ENCODE data around the gene ZBTB34. TPM values are rescaled to one million over a fixed set of nuclear protein-coding genes. Genes with fewer than 3 reads are reported as not detected.

The ZBTB34 gene
- total and polyA plus RNA-seq, 2 of the 4 experiments (the other 2 are of a cell fraction), result 2.7 to 3.1 TPM

DNA sequence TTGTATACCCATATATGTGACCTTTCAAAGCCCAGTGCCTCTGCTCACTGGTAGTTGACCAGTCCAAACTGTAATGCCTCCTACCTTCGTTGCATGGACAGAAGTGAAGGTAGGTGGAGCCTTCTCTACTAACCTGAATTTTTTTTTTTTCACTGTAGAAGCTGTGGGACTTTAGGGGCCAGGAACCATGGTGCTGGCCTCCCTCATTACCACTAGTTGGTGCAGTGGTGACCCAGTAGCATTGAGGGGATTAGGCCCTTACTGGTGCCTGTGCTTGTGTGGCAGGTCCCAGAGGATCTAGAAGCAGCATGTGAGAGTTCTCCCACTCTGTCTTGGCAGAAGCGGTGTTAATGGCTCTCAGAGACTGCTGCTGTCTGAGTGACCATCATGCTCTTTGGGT is 56.5 kb downstream of the ZBTB34 start:
- no peak for ATAC-seq (ENCODE audit: low read depth)
- Histone ChIP-seq H4K20me1 (ENCODE audit: insufficient read depth, low read length) (no peaks in the 10 kb centered on the region), H3K9ac (ENCODE audit: low read depth, low read length) (no peak overlapping the region), H3K27me3 (ENCODE audit: control insufficient read depth, insufficient read depth, low read length) (peaks cover 3% of the 10 kb centered on the region; the same call in 1 of the 2 replicates), H3K14ac (replicated peaks; ENCODE audit: low read depth, low read length) (no peak overlapping the region), H2AK9ac (replicated peaks; ENCODE audit: low read depth, low read length, poor library complexity) (no peak overlapping the region), H4K8ac (ENCODE audit: low read depth in 2 of 2, low read length in 2 of 2) (no peak overlapping the region), H3K4me2 (ENCODE audit: low read depth, low read length) (no peak overlapping the region), H2BK120ac (ENCODE audit: low read depth, low read length) (no peak overlapping the region), H3K23ac (ENCODE audit: low read depth, low read length) (no peak overlapping the region), H3K56ac (ENCODE audit: extremely low read depth, insufficient read depth, low read length) (no peak overlapping the region), H3K4ac (ENCODE audit: low read depth, low read length) (no peak overlapping the region), H3K27ac (ENCODE audit: insufficient read depth, low read length) (no peak overlapping the region), H2AK5ac (ENCODE audit: low read depth, low read length) (no peak overlapping the region), H3K9me1 (ENCODE audit: insufficient read depth, low read length) (peaks cover 10% of the 10 kb centered on the region; the same call in 1 of the 2 replicates), H3K9me3 (ENCODE audit: control insufficient read depth, insufficient read depth, low read length) (no peaks in the 10 kb centered on the region), H3K4me3 (ENCODE audit: insufficient read depth, low read depth, low read length) (no peak overlapping the region), H3K18ac (ENCODE audit: low read depth, low read length) (no peak overlapping the region), H2BK20ac (ENCODE audit: low read depth, low read length) (no peak overlapping the region), H4K91ac (ENCODE audit: insufficient read depth, low read depth, low read length) (no peak overlapping the region), H2BK5ac (ENCODE audit: low read depth, low read length, poor library complexity, severe bottlenecking) (no peak overlapping the region), H3K36me3 (ENCODE audit: control insufficient read depth, insufficient read depth, low read length) (no peaks in the 10 kb centered on the region), H3K4me1 (ENCODE audit: control insufficient read depth, insufficient read depth, low read length) (peaks cover 10% of the 10 kb centered on the region; the same call in 1 of the 2 replicates), H2AFZ (replicated peaks; ENCODE audit: low read length, poor library complexity) (no peak overlapping the region), H4K5ac (ENCODE audit: low read depth, low read length) (no peak overlapping the region), H2BK15ac (ENCODE audit: low read depth, low read length) (no peak overlapping the region), H3K79me1 (ENCODE audit: low read depth in 1 of 2, low read length in 2 of 2) (no peaks in the 10 kb centered on the region)
- ChIA-PET CTCF (interaction anchor here (1.7 kb wide), 1 partner anchor 19 kb away, joined by 3 read pairs; no protein-coding TSS in a partner anchor), POLR2A (ENCODE audit: unreplicated experiment) (interaction anchor here (0.6 kb wide), 1 partner anchor 438 kb away, joined by 3 read pairs; no protein-coding TSS in a partner anchor)
- in situ Hi-C loops (cut with MboI; ENCODE audit: low sequenced_read_pairs) (no loop called here), dilution Hi-C loops (cut with HindIII; ENCODE audit: low sequenced_read_pairs, unreplicated experiment) (no loop called here), intact Hi-C loops (cut with micrococcal nuclease) (no loop called here)
- BruUV-seq (replicated peaks), result no TSS peak
- TF ChIP-seq POLR2A (IDR thresholded peaks at IDR 0.05; ENCODE audit: low read depth, low read length) (no peak), BHLHE40 (IDR thresholded peaks at IDR 0.05; ENCODE audit: low read depth, low read length) (no peak), MAFK (IDR thresholded peaks at IDR 0.05; ENCODE audit: low read depth, low read length) (no peak), NFE2L2 (IDR thresholded peaks at IDR 0.05; ENCODE audit: low read depth, low read length) (no peak), CHD1 (IDR thresholded peaks at IDR 0.05; ENCODE audit: low read depth, low read length) (no peak), MXI1 (IDR thresholded peaks at IDR 0.05; ENCODE audit: borderline replicate concordance, low read depth, low read length) (no peak), RAD21 (IDR thresholded peaks at IDR 0.05; ENCODE audit: low read length) (no peak), RCOR1 (IDR thresholded peaks at IDR 0.05; ENCODE audit: insufficient replicate concordance, low read length) (no peak), SMC3 (IDR thresholded peaks at IDR 0.05; ENCODE audit: low read depth, low read length) (no peak), RFX5 (IDR thresholded peaks at IDR 0.05; ENCODE audit: low read depth, low read length) (no peak), MAZ (IDR thresholded peaks at IDR 0.05; ENCODE audit: borderline replicate concordance, low read depth, low read length) (no peak), FOS (IDR thresholded peaks at IDR 0.05; ENCODE audit: low read depth, low read length) (no peak), CEBPB (IDR thresholded peaks at IDR 0.05; ENCODE audit: low read depth, low read length) (no peak)
- TF ChIP-seq, protein P1, sequence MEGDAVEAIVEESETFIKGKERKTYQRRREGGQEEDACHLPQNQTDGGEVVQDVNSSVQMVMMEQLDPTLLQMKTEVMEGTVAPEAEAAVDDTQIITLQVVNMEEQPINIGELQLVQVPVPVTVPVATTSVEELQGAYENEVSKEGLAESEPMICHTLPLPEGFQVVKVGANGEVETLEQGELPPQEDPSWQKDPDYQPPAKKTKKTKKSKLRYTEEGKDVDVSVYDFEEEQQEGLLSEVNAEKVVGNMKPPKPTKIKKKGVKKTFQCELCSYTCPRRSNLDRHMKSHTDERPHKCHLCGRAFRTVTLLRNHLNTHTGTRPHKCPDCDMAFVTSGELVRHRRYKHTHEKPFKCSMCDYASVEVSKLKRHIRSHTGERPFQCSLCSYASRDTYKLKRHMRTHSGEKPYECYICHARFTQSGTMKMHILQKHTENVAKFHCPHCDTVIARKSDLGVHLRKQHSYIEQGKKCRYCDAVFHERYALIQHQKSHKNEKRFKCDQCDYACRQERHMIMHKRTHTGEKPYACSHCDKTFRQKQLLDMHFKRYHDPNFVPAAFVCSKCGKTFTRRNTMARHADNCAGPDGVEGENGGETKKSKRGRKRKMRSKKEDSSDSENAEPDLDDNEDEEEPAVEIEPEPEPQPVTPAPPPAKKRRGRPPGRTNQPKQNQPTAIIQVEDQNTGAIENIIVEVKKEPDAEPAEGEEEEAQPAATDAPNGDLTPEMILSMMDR (conservative IDR thresholded peaks at IDR 0.05; ENCODE audit: low read depth, low read length), result no peak; the same call in 1 of the 2 replicates
- TF ChIP-seq, protein P2, sequence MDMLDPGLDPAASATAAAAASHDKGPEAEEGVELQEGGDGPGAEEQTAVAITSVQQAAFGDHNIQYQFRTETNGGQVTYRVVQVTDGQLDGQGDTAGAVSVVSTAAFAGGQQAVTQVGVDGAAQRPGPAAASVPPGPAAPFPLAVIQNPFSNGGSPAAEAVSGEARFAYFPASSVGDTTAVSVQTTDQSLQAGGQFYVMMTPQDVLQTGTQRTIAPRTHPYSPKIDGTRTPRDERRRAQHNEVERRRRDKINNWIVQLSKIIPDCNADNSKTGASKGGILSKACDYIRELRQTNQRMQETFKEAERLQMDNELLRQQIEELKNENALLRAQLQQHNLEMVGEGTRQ (IDR thresholded peaks at IDR 0.05; ENCODE audit: low read depth, low read length), result no peak
- TF ChIP-seq, protein P3, sequence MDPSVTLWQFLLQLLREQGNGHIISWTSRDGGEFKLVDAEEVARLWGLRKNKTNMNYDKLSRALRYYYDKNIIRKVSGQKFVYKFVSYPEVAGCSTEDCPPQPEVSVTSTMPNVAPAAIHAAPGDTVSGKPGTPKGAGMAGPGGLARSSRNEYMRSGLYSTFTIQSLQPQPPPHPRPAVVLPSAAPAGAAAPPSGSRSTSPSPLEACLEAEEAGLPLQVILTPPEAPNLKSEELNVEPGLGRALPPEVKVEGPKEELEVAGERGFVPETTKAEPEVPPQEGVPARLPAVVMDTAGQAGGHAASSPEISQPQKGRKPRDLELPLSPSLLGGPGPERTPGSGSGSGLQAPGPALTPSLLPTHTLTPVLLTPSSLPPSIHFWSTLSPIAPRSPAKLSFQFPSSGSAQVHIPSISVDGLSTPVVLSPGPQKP (IDR thresholded peaks at IDR 0.05; ENCODE audit: borderline replicate concordance, low read depth, low read length), result no peak
- DNase-seq, result no peak
- 100% methylated on average over 1 of the region's 2 CpGs; no CpG with 5 or more reads in 1 of the 2 experiments for WGBS, 2 experiments (ENCODE audit: extremely low coverage in 2 of 2, insufficient read length in 1 of 2)
